Suprapubic skin (tissue), 4 donors: ENCODE results near the gene PREP. TPM values are rescaled to one million over a fixed set of nuclear protein-coding genes. Genes with fewer than 3 reads are reported as not detected.

Experiments
- DNase-seq, 2 donors: peaks; one replicate each; pipeline ENCODE4 v3.0.0-alpha.2; 2019; ENCODE audit warnings: low spot score in 2 of 2
- H3K27ac ChIP-seq: fragments of 200-600 bp; sonication (generic); one replicate; pipeline ENCODE4 v1.5.1; 2019
- H3K27me3 ChIP-seq: fragments of 200-600 bp; sonication (generic); one replicate; pipeline ENCODE4 v1.5.1; 2019
- H3K36me3 ChIP-seq: fragments of 200-600 bp; sonication (generic); one replicate; pipeline ENCODE4 v1.5.1; 2019
- H3K4me1 ChIP-seq: fragments of 200-600 bp; sonication (generic); one replicate; pipeline ENCODE4 v1.5.1; 2019
- H3K4me3 ChIP-seq: fragments of 200-600 bp; sonication (generic); one replicate; pipeline ENCODE4 v1.5.1; 2019; ENCODE audit warnings: mild to moderate bottlenecking
- H3K9me3 ChIP-seq: fragments of 200-600 bp; sonication (generic); one replicate; pipeline ENCODE4 v1.5.1; 2019
- EP300 ChIP-seq: sonication (generic); formaldehyde crosslinking; IDR thresholded peaks from one replicate; pipeline ENCODE4 v1.6.1; 2017; ENCODE audit warnings: antibody characterized with exemption
- POLR2A ChIP-seq, 2 donors: fragments of 450-650 bp; IDR thresholded peaks; one replicate each; pipeline ENCODE4 v1.6.1; 2017; ENCODE audit warnings: antibody characterized with exemption in 2 of 2, mild to moderate bottlenecking in 2 of 2, moderate library complexity in 2 of 2
- POLR2AphosphoS5 ChIP-seq, 3 donors: sonication (generic); formaldehyde crosslinking; IDR thresholded peaks; one replicate each; pipeline ENCODE4 v1.6.1; 2017; ENCODE audit warnings: antibody characterized with exemption in 3 of 3
- WGBS: methylation state at CpG from one replicate; pipeline ENCODE4 v1.1.5; 2018; 5-methylcytosine and 5-hydroxymethylcytosine counted together
- total RNA-seq, 4 donors: library from RNA; depleted of rRNA; stranded (reverse); fragments of >200 nt; gene quantifications; one replicate each; pipeline ENCODE4 v1.1.0, GENCODE V29; 2016
- TF ChIP-seq, protein P1 (sequence below), 2 donors: fragments of 200-600 bp in 1 of 2; fragments of 450-650 bp in 1 of 2; sonication (generic) in 1 of 2; IDR thresholded peaks; one replicate each; pipeline ENCODE4 v1.5.1; 2016 to 2019; ENCODE audit warnings: antibody characterized with exemption in 2 of 2, mild to moderate bottlenecking in 1 of 2, moderate library complexity in 1 of 2

The PREP gene
- total RNA-seq, 4 donors from 2014 or later, result 22.1 to 36.0 (median 30.3) TPM

DNA sequence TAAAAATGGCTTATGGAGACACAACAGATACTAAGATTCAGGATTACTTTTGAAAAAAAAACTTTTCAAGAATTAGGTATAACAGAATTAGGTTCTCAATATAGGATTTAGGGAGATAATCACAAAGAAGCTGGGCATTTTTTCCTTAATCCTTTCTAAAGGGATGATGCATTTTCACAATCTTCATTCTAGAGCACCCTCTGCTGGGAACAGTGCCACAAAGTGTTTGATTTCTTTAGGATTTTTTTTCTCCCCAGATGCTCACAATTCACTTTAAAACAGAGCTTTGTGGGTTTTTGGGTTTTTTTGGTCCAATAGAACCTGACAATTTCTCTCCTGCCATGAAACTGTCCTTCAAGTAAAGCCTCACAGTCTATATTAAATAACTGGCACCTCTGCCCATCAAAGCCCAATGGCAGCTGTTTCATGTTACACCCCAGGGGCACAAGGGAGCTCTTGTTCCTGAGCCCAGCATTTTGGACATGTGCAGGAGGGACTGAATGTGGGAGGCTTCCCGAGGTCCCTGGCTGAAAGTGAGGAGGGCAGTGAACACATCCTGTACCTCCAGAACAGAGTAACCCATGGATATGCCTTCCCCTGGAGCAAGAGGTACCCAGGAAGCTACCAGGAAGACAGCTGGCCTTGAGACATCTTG is 39.7 kb downstream of the PREP start:
- Histone ChIP-seq H3K4me3 (no peak overlapping the region), H3K4me1 (peaks cover 7% of the 10 kb centered on the region), H3K27me3 (no peaks in the 10 kb centered on the region), H3K36me3 (peaks cover 37% of the 10 kb centered on the region), H3K9me3 (no peaks in the 10 kb centered on the region), H3K27ac (no peak overlapping the region)
- TF ChIP-seq POLR2A (IDR thresholded peaks at IDR 0.05) (no peak), POLR2AphosphoS5 (IDR thresholded peaks at IDR 0.05) (no peak), EP300 (no peak)
- TF ChIP-seq, protein P1, sequence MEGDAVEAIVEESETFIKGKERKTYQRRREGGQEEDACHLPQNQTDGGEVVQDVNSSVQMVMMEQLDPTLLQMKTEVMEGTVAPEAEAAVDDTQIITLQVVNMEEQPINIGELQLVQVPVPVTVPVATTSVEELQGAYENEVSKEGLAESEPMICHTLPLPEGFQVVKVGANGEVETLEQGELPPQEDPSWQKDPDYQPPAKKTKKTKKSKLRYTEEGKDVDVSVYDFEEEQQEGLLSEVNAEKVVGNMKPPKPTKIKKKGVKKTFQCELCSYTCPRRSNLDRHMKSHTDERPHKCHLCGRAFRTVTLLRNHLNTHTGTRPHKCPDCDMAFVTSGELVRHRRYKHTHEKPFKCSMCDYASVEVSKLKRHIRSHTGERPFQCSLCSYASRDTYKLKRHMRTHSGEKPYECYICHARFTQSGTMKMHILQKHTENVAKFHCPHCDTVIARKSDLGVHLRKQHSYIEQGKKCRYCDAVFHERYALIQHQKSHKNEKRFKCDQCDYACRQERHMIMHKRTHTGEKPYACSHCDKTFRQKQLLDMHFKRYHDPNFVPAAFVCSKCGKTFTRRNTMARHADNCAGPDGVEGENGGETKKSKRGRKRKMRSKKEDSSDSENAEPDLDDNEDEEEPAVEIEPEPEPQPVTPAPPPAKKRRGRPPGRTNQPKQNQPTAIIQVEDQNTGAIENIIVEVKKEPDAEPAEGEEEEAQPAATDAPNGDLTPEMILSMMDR (IDR thresholded peaks at IDR 0.05), result no peak
- no peak for DNase-seq
- WGBS, result 25% methylated on average over 1 of the region's 1 CpG

DNA sequence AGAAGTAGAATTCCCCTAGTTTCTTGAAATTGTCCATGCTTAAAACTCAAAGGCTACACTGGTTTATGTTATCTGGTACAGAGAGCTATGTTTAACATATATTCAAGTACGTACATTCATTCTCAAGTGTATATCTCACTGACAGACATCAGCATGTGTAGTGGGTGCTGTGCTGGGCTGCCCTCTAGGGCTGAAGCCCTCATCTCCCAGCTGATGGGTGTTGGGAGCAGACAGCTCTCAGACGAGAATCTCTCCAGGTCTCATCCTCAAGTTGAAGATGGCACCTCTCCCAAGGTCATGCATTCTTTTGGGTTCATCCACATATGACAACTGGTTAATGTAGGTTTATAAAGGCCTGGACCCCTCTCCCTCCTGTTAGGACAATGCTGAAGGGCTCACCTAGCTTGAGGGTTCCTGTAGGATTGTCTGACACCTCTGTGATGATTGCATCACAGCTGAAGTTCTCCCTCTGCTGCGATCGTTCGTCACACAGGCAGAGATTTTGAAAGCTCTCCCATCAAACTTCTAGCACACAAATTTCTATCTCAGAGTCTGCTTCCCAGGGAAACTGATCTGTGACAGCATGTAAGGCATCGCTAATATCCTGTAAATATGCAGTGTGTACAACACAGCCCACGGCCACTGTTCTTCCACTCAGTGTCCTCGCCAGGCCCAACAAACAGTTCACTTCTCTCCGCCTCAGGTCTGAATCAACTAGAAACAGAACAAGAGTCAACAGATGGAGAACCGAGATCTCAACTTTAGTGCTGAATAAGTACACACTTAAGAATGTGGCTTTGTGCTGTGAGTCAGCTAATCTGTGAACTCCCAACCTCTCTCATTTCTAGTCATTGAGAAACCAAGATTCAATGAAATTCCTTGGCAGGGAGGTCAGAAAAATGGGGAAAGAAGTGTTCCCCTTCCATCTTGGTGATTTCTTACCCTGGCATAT is 43.2 kb downstream of the PREP start:
- no peak for DNase-seq
- TF ChIP-seq, protein P1 (IDR thresholded peaks at IDR 0.05), result no peak
- TF ChIP-seq POLR2A (IDR thresholded peaks at IDR 0.05) (no peak), EP300 (no peak), POLR2AphosphoS5 (IDR thresholded peaks at IDR 0.05) (no peak)
- H3K4me1 ChIP-seq, result peaks cover 4% of the 10 kb centered on the region
- no peak overlapping the region for H3K4me3 ChIP-seq
- no peaks in the 10 kb centered on the region for H3K27me3 ChIP-seq
- H3K9me3 ChIP-seq, result no peaks in the 10 kb centered on the region
- 95% methylated on average over 10 of the region's 10 CpGs for WGBS
- H3K36me3 ChIP-seq, result peaks cover 20% of the 10 kb centered on the region
- H3K27ac ChIP-seq, result no peak overlapping the region

GRCh38 chr6:105357165-105357564 is 45.7 kb downstream of the PREP start:
- WGBS, result 81% methylated on average over 1 of the region's 1 CpG
- Histone ChIP-seq H3K36me3 (peaks cover 33% of the 10 kb centered on the region), H3K4me1 (no peaks in the 10 kb centered on the region), H3K4me3 (no peak overlapping the region), H3K27ac (no peak overlapping the region), H3K27me3 (no peaks in the 10 kb centered on the region), H3K9me3 (no peaks in the 10 kb centered on the region)
- no peak for DNase-seq
- TF ChIP-seq EP300, result no peak
- no peak for TF ChIP-seq POLR2A (IDR thresholded peaks at IDR 0.05)
- no peak for TF ChIP-seq POLR2AphosphoS5 (IDR thresholded peaks at IDR 0.05)
- TF ChIP-seq, protein P1 (IDR thresholded peaks at IDR 0.05), result no peak

DNA sequence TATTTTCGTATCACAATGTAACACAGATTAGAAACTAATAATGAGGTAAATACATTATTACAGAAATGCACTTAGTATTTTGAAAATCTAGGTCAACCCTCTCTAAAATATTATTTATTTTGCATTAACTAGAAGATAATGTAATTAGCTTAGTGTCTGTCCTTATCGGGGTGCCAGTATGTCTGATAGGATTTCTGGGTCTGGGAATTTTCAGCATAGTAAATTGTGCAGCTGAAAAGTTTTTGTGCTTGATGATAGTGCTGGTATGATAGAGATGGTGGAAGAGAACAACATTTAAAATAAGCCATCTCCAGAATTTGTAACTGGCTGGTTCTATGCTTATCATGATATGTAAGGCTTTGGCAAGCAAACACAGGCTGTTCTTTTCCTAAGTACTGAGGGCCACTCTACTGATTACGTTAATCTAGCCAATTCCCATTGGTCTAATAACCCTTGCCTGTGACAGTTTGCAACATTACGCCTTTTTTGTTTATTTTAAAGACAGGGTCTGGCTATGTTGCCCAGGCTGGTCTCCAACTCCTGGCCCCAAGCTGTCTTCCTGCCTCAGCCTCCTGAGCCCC is 50.8 kb downstream of the PREP start:
- 98% methylated on average over 4 of the region's 4 CpGs for WGBS
- TF ChIP-seq POLR2AphosphoS5 (IDR thresholded peaks at IDR 0.05) (no peak), POLR2A (IDR thresholded peaks at IDR 0.05) (no peak), EP300 (no peak)
- TF ChIP-seq, protein P1 (IDR thresholded peaks at IDR 0.05), result no peak
- DNase-seq, result no peak
- peaks cover 50% of the 10 kb centered on the region for H3K36me3 ChIP-seq
- no peak overlapping the region for H3K27ac ChIP-seq
- H3K4me3 ChIP-seq, result no peak overlapping the region
- H3K4me1 ChIP-seq, result no peaks in the 10 kb centered on the region
- no peaks in the 10 kb centered on the region for H3K27me3 ChIP-seq
- H3K9me3 ChIP-seq, result no peaks in the 10 kb centered on the region

DNA sequence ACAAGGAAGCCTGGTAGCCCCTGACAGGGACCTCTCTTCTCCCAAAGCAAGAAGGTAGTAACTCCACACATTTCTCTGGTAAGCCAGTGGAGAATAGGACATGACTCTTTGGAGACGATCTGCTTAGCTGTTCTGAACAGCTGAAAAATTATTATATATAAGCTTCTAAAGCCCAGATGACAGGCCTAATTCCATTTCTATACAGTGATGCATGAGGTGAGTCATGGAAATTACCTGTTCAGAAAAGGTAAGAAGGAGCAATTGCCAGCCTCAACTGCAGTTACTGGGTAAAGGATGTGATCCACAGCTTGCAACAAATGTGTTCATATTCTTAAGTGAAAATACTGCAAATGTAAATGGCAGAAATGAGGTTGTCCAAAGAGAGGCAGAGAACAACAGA is 54.0 kb downstream of the PREP start:
- Histone ChIP-seq H3K4me1 (no peaks in the 10 kb centered on the region), H3K9me3 (no peaks in the 10 kb centered on the region), H3K4me3 (no peak overlapping the region), H3K27me3 (no peaks in the 10 kb centered on the region), H3K36me3 (peaks cover 39% of the 10 kb centered on the region), H3K27ac (no peak overlapping the region)
- no peak for TF ChIP-seq POLR2A (IDR thresholded peaks at IDR 0.05)
- no peak for TF ChIP-seq POLR2AphosphoS5 (IDR thresholded peaks at IDR 0.05)
- TF ChIP-seq EP300, result no peak
- TF ChIP-seq, protein P1 (IDR thresholded peaks at IDR 0.05), result no peak
- DNase-seq, result no peak
- WGBS, result 95% methylated on average over 1 of the region's 1 CpG
